Activated CD4-positive, alpha-beta memory T cell treated with anti-CD3 and anti-CD28 coated beads for 36 hours (primary cell): Measurements from ENCODE around the gene ZRANB1. TPM values are rescaled to one million over a fixed set of nuclear protein-coding genes. Genes with fewer than 3 reads are reported as not detected.
A peak's percentile ranks its signal among the peaks of the same experiment; 100 is the strongest.

ENCODE experiments used
- CTCF ChIA-PET: fragments of 350-600 bp; sonication (Branson Sonifier 250); formaldehyde crosslinking; loops from one replicate; lab custom pipeline; 2021; ENCODE audit warnings: antibody characterized with exemption, inconsistent platforms; lab: Charles Lee
- POLR2A ChIA-PET: fragments of 350-600 bp; sonication (Branson Sonifier 250); formaldehyde crosslinking; loops from one replicate; lab custom pipeline; 2021; ENCODE audit warnings: antibody characterized with exemption; lab: Charles Lee
- DNase-seq: peaks from one replicate; pipeline ENCODE4 v3.0.0-alpha.2; 2020
- H3K27ac Mint-ChIP-seq: one replicate; pipeline ENCODE4 v1.8.0; 2021; ENCODE audit warnings: mixed read lengths
- H3K27me3 Mint-ChIP-seq: one replicate; pipeline ENCODE4 v1.8.0; 2021; ENCODE audit warnings: mixed read lengths
- H3K36me3 Mint-ChIP-seq: one replicate; pipeline ENCODE4 v1.8.0; 2021; ENCODE audit warnings: mixed read lengths
- H3K4me1 Mint-ChIP-seq: one replicate; pipeline ENCODE4 v1.8.0; 2021; ENCODE audit warnings: low read depth, mixed read lengths
- H3K4me3 Mint-ChIP-seq: one replicate; pipeline ENCODE4 v1.8.0; 2021; ENCODE audit warnings: mild to moderate bottlenecking, mixed read lengths
- H3K9me3 Mint-ChIP-seq: one replicate; pipeline ENCODE4 v1.8.0; 2021; ENCODE audit warnings: mixed read lengths
- intact Hi-C: fragments of 100-400 bp; cut with micrococcal nuclease; formaldehyde crosslinking; loops from one replicate; pipeline ENCODE4 v1.15.1; 2023
- total RNA-seq, 2 experiments: library from RNA; stranded (reverse); gene quantifications; one replicate each; pipeline ENCODE4 v1.2.3, GENCODE V29; 2021

ZRANB1 gene
- total RNA-seq, 2 experiments from 2014 or later, result 10.5 to 10.8 TPM

DNA sequence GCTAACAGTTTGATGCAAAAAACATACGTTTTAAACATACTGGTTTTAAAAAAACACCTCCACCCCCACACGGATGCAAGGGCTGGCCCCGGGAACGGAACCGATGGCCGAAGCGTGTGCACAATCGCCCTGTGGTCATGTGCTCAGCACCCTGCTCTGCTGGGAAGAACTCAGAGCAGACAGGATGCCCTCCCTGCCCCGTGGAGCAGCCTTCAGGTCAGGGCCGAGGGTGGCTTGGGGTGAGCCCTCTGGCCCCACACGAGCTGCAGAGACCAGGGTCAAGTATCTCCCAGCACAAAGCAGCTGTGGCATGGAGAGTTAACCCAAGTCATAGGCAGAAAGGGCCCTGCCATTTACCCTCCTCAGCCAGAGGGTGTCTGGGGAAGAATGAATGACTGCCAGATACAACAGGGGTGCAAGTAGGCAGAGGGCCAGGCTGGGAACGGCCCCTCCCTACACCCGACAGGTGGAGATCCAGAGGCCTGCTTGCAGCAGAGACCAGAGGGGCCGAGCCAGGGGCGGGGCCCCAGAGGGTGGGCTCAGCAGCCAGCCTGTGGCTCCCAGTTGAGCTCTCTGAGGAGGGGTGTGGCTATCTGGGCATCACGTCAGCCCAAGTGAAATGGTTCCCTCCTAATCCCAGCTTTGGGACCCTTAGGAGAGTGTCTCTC is 56.8 kb downstream of the ZRANB1 start:
- ChIA-PET POLR2A (no interaction called here), CTCF (no interaction called here)
- peaks cover 6% of the 10 kb centered on the region for H3K27me3 Mint-ChIP-seq
- intact Hi-C loops, result no loop called here
- no peaks in the 10 kb centered on the region for H3K4me1 Mint-ChIP-seq
- peak; percentile 4 for DNase-seq
- no peak overlapping the region for H3K27ac Mint-ChIP-seq
- H3K36me3 Mint-ChIP-seq, result no peaks in the 10 kb centered on the region
- H3K9me3 Mint-ChIP-seq, result no peaks in the 10 kb centered on the region
- H3K4me3 Mint-ChIP-seq, result no peak overlapping the region

DNA sequence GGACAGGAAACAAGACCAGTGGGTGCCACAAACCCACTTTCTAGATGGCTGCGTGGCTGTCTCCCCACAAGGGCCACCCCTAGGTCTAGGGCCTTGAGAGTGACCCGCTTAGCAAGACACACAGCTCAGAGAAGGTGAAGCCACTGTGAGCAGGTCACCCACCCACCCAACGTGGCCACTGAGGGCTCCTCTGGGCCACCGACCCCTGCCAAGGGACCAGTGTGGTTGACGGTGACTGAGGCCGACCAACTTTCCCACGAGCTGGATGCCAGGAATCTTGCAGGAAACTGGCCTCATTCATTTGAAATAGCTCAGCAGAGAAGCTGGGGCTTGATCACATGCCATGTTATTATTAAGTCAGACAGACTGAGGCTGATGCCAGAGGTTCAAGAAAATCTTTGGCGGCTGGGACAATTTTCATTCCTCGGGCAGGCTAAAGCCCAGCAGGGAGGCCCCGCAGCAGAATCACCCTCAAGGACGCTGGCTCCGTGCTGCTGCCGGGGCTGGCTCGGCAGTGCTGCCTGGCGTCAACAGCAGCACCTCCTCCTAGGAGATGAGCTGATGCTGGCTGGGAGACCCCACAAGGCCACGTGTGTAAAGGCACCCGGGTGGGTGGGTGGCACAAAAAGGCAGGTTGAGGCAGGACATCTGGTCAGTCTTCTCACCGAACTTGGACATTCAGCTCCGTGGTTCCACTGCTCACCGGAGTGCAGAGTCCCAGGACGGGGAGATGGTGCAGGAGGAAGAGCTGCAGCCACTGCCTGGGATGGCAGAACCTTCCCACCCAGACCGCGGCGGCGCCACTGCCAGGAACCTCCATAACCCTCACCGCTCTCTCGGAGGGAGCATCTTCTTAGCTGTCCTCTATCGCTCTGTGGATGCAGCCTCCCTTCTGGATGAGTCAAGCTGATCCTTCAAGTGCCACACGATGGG is 57.8 kb downstream of the ZRANB1 start:
- POLR2A ChIA-PET, result no interaction called here
- Mint-ChIP-seq H3K27ac (no peak overlapping the region), H3K27me3 (peaks cover 6% of the 10 kb centered on the region), H3K4me3 (no peak overlapping the region), H3K36me3 (no peaks in the 10 kb centered on the region), H3K4me1 (no peaks in the 10 kb centered on the region), H3K9me3 (no peaks in the 10 kb centered on the region)
- CTCF ChIA-PET, result interaction anchor here (1.5 kb wide), 1 partner anchor 8 kb away, joined by 3 read pairs; no protein-coding TSS in a partner anchor
- intact Hi-C loops, result no loop called here
- peak; percentile 3 for DNase-seq

DNA sequence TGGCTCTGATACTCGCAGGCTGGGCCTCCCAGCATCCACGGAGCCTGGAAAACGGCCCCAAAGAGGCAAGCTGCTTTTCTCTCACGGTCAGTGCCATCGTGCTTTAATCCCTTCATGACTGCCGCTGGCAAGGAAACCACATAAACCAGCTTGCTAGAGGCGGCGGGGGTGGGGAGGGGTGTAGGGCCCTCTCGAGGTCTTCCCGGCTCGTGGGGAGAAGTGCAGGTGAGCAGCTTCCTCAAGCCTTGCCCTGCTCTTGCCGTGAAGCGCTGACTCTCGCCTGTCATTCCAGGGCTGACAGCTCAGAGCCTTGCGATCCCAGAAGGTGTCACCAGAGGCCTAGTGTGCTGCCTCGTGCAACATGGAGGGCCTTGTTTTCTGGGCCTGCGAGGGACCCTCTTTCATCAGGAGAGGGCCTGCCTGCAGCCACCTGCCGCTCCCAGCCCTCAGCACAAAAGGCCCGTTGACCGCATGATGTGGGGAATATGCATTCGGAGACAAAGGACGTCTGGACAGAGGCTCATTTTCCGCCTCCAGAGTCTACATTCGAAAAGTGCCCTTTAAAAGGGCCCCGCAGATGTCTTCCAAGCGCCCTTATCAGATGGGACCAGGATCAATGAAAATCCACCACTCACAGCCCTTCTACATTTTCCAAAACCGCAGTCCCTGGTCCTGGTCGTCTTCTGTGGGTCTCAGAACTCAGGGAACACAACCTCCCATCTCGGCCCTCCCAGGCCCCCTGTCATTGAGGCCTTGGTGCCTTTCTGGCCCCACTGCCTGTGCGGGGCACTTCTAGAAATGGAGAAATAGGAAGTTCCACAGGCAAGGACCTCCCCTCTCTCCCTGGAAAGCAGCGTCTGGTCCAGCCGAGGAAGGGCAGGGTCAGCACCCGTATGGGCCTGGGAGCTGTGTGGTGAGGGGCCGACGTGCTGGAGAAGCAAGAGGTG is 58.7 kb downstream of the ZRANB1 start:
- Mint-ChIP-seq H3K4me3 (no peak overlapping the region), H3K4me1 (no peaks in the 10 kb centered on the region), H3K36me3 (no peaks in the 10 kb centered on the region), H3K9me3 (no peaks in the 10 kb centered on the region), H3K27me3 (peaks cover 6% of the 10 kb centered on the region), H3K27ac (no peak overlapping the region)
- DNase-seq, result peak; percentile 7
- CTCF ChIA-PET, result interaction anchor here (1.5 kb wide), 1 partner anchor 9 kb away, joined by 3 read pairs; no protein-coding TSS in a partner anchor
- intact Hi-C loops, result no loop called here
- POLR2A ChIA-PET, result no interaction called here

DNA sequence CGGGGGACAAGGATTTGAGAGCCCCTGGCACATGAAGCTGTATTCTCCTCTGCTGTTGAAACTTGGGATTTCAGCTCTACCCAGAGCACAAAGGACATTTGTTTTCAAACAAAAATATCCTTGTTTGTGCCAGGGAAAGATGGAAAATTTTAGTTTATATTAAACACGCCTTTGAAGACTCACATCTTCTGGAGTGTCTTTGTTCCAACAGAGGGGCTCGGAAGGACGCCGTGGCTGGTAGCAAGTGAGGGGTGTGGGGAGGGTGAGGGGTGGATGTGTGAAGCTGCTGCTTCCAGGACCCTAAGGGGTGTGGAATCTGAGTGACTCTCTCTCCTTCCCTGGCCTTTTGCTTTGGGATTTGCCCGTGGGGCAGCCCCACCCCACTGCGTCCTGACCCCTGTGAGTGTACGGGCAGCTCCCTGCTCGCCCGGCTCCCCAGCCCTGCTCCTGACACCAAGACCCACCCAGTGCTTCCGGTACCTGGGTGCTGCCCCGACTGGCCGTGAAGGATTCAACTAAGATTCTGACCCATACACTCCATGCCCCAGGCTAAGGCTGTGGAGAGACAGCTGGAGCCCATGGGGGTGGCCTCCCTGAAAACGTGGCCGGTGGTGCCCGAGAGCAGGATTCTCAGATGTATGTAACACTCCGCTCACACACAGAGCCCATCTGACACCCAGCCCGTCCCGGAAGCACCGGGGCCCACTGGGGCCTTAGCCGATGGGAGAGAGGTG is 59.6 kb downstream of the ZRANB1 start:
- intact Hi-C loops, result no loop called here
- Mint-ChIP-seq H3K36me3 (no peaks in the 10 kb centered on the region), H3K4me3 (no peak overlapping the region), H3K27me3 (peaks cover 6% of the 10 kb centered on the region), H3K4me1 (no peaks in the 10 kb centered on the region), H3K27ac (no peak overlapping the region), H3K9me3 (no peaks in the 10 kb centered on the region)
- no peak for DNase-seq
- POLR2A ChIA-PET, result no interaction called here
- CTCF ChIA-PET, result interaction anchor here (1.5 kb wide), 1 partner anchor 10 kb away, joined by 3 read pairs; no protein-coding TSS in a partner anchor

DNA sequence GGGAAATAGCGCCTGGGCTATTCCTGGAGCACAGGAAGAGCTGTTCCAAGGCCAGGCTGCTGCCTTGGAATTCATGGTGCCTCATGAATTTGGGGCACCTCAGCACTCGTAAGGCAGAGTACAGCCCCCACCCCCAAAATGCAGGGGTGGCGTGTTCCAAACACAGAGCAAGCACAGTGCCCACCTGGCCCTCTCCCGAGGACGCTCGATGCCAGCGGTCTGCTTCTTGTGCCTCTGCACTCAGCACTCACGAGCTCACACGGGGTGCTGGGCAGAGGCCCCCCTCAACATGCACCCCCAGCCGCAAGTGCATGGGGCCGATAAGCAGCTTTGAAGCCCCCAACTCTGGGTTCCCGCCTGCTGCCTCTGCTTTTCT is 60.1 kb downstream of the ZRANB1 start:
- peak; percentile 3 for DNase-seq
- Mint-ChIP-seq H3K9me3 (no peaks in the 10 kb centered on the region), H3K36me3 (no peaks in the 10 kb centered on the region), H3K27ac (no peak overlapping the region), H3K4me1 (no peaks in the 10 kb centered on the region), H3K27me3 (peaks cover 6% of the 10 kb centered on the region), H3K4me3 (no peak overlapping the region)
- CTCF ChIA-PET, result no interaction called here
- intact Hi-C loops, result no loop called here
- POLR2A ChIA-PET, result no interaction called here

DNA sequence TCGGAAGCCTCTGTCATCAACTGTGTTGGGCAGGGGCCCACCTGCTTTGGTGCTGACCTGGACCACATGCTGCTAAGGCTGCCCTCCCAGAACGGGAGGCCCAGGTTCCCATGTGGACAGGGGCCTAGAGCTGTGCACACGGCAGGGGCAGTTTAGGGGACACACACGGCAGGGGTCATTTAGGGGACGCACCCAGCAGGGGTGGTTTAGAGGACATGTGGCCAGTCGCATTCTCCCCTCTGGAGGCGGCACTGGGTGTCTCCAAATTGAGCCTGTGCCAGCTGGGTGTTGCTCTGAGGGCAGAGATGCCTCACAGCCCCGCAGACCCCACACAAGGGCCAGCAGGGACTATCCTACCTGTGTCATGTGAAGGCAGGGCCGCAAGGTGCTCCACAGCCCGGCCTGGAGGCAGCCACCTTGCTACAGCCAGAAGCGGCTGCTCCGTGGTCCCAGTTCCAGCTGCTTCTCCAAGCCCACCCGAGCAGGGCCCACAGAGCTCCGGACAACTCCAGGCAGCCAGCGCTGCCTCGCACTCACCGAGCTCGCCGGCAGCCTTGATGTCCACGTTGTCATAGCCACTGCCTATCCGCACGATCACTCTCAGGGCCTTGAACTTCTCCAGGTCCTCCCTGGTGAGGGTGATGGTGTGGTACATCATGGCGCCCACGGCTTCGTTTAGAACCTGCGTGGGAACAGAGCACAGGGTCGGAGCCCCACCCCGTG is 60.7 kb downstream of the ZRANB1 start:
- no peaks in the 10 kb centered on the region for H3K36me3 Mint-ChIP-seq
- H3K4me3 Mint-ChIP-seq, result no peak overlapping the region
- no peaks in the 10 kb centered on the region for H3K4me1 Mint-ChIP-seq
- no peaks in the 10 kb centered on the region for H3K9me3 Mint-ChIP-seq
- ChIA-PET CTCF (no interaction called here), POLR2A (no interaction called here)
- no peak overlapping the region for H3K27ac Mint-ChIP-seq
- intact Hi-C loops, result no loop called here
- peaks cover 6% of the 10 kb centered on the region for H3K27me3 Mint-ChIP-seq
- DNase-seq, result peak; percentile 6

DNA sequence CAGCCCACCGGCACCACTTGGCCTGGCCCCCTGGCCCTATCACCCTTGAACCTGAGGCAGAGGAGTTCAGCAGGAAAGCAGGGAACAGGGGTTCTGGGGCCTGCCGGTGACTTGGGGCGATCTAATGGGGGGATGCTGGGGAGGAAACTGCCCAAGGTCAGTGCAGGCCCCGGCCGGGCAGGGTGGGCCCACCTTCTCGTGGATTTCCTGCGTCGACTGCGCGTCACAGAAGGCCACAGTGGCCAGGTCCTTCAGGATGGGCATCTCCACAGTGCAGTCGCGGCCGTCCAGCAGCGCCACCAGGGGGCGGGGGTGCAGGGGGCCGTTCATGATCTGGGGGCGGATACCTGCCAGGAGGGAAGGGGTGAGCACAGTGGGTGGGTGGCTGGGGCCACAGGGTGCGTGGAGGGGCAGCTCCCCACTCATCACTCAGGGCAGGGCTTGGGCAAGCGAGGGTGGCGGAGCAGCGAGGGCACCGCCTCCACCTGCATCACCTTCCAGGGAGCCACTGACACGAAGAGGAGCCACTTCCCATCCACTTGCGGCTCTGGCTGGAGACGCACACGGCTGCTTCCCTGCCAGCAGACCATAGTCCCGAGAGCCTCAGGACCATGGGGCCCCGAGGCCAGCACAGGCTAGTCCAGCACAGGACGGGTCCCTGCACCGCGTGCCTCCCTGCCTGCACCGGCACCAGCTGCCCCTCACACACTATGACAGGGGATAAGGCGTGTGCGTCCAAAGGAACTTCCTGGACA is 61.4 kb downstream of the ZRANB1 start:
- H3K9me3 Mint-ChIP-seq, result no peaks in the 10 kb centered on the region
- H3K4me1 Mint-ChIP-seq, result no peaks in the 10 kb centered on the region
- POLR2A ChIA-PET, result no interaction called here
- DNase-seq, result peak; percentile 7
- H3K4me3 Mint-ChIP-seq, result no peak overlapping the region
- no peaks in the 10 kb centered on the region for H3K36me3 Mint-ChIP-seq
- no peak overlapping the region for H3K27ac Mint-ChIP-seq
- intact Hi-C loops, result no loop called here
- CTCF ChIA-PET, result no interaction called here
- H3K27me3 Mint-ChIP-seq, result peaks cover 6% of the 10 kb centered on the region

DNA sequence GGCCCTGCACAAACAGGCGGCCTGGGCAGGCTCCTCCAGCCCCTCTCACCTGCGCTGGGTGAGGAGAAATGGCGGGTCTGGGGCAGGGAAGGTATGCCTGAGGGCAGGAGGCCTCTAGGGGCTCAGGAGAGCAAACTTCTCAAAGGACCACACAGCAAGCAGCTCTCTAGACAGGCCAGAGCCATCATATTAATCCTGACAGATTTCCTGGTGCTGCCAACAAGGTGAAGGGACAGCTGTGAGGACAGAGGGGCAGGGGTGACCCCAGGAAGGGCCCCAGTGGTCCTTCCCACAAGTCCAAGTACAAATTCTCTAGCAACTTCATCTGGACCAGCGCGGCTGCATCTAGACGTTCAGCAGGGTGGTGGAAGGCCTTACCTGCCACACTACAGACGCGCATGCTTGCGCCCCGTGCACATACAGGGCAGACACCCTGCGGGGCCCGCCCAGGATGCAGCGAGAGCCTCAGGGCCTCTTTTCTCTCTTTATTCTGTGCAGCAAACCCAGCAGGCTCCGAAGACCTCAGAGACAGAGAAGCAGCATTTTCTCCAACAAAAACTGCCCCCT is 62.1 kb downstream of the ZRANB1 start:
- Mint-ChIP-seq H3K36me3 (no peaks in the 10 kb centered on the region), H3K27ac (no peak overlapping the region), H3K27me3 (peaks cover 6% of the 10 kb centered on the region), H3K4me1 (no peaks in the 10 kb centered on the region), H3K4me3 (no peak overlapping the region), H3K9me3 (no peaks in the 10 kb centered on the region)
- peak; percentile 6 for DNase-seq
- intact Hi-C loops, result no loop called here
- ChIA-PET CTCF (no interaction called here), POLR2A (no interaction called here)

DNA sequence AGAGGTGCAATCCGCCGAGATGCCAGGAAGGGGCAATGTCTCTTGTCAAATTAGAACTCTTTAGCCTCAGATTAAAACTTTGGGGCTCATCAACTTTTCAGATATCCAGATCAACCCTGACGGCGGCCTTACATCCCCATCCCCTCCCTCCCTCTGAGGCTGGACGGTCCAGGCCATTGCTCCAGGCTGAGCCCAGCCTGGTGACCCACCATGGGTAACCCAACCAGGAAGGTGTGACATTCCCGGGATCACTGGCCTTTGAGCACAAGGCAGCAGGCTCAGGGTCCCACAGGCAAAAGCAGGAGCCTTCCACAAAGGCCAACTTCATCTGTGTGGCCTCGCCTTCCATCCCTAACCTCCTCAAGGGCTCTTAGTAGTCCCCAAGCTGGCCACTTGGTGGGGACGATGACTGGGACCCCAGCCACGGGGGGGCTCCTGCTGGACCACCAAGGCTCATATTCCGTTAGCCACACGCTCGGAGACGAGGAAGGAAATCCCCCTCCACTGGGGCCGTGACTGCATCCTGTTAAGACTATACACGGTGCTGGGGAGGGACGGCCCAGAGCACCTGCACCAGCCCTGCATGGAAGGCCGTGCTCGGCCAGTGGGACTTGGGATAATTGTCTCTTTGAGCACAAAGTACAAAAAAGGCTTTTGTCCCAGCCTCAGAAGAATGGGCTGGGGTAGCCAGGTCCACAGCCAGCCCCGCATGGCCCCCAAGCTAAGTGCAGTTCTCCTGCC is 62.8 kb downstream of the ZRANB1 start:
- H3K36me3 Mint-ChIP-seq, result no peaks in the 10 kb centered on the region
- ChIA-PET CTCF (no interaction called here), POLR2A (no interaction called here)
- peaks cover 4% of the 10 kb centered on the region for H3K27me3 Mint-ChIP-seq
- no peak overlapping the region for H3K27ac Mint-ChIP-seq
- intact Hi-C loops, result no loop called here
- no peaks in the 10 kb centered on the region for H3K9me3 Mint-ChIP-seq
- no peak for DNase-seq
- no peak overlapping the region for H3K4me3 Mint-ChIP-seq
- no peaks in the 10 kb centered on the region for H3K4me1 Mint-ChIP-seq
